Pericardium fibroblast (primary cell): ENCODE data around the gene PRPF4. TPM values are rescaled to one million over a fixed set of nuclear protein-coding genes. Genes with fewer than 3 reads are reported as not detected.

Experiments
- total RNA-seq: library from RNA; depleted of rRNA; stranded (reverse); fragments of >200 nt; gene quantifications from 2 replicates; pipeline ENCODE4 v1.2.3, GENCODE V29; 2015

The PRPF4 gene
- total RNA-seq, result 14.8 and 22.0 TPM in 2 replicates

GRCh38 chr9:113275157-113276131 is at the start of gene PRPF4, which contains the start of gene CDC26:
Gene PRPF4, plus strand, starts transcription at chr9:113275658. Its CDS starts 86 bp downstream, at chr9:113275744.
Gene CDC26, minus strand, starts transcription at chr9:113275572. Its CDS starts 3,065 bp downstream, at chr9:113272507.

GRCh38 chr9:113302792-113303418 is 27.4 kb downstream of the PRPF4 start, which contains the start of gene RNF183:
Gene RNF183, minus strand, starts transcription at chr9:113303376. Its CDS starts 5,192 bp downstream, at chr9:113298184.

GRCh38 chr9:113340011-113340699 is 64.7 kb downstream of the PRPF4 start, which contains the start of gene WDR31:
Gene WDR31, minus strand, starts transcription at chr9:113340275. Its CDS starts 8,253 bp downstream, at chr9:113332022.

Other genes with a start within 250 kb of the PRPF4 start
- 0.58 and 1.5 TPM in 2 replicates for gene ZFP37, start 218.9 kb upstream of the PRPF4 start, total RNA-seq
- 7.1 and 10.6 TPM in 2 replicates for gene SLC31A2, start 124.7 kb upstream of the PRPF4 start, total RNA-seq
- 13.1 and 14.8 TPM in 2 replicates for gene FKBP15, start 54.4 kb upstream of the PRPF4 start, total RNA-seq
- 18.5 and 21.0 TPM in 2 replicates for gene SLC31A1, start 54.1 kb upstream of the PRPF4 start, total RNA-seq
- 34.2 and 43.2 TPM in 2 replicates for gene CDC26, start 86 bp upstream of the PRPF4 start, total RNA-seq
- not detected in 2 replicates for gene RNF183, start 27.7 kb downstream of the PRPF4 start, total RNA-seq
- 0.47 and 1.6 TPM in 2 replicates for gene WDR31, start 64.6 kb downstream of the PRPF4 start, total RNA-seq
- gene BSPRY, start 73.9 kb downstream of the PRPF4 start, total RNA-seq, result not detected in 2 replicates
- gene HDHD3, start 101.3 kb downstream of the PRPF4 start, total RNA-seq, result 5.4 and 14.9 TPM in 2 replicates
- gene ALAD, start 125.6 kb downstream of the PRPF4 start, total RNA-seq, result 12.3 and 14.2 TPM in 2 replicates
- gene POLE3, start 135.0 kb downstream of the PRPF4 start, total RNA-seq, result 25.9 and 29.1 TPM in 2 replicates
- 0.35 and 2.0 TPM in 2 replicates for gene C9orf43, start 135.1 kb downstream of the PRPF4 start, total RNA-seq
- 26.9 and 51.6 TPM in 2 replicates for gene RGS3, start 188.1 kb downstream of the PRPF4 start, total RNA-seq